GM21447 (cell line): ENCODE results near the gene TMEM42.

Experiments
- ATAC-seq: cut with Tn5 transposase; IDR thresholded peaks from one replicate; pipeline ENCODE4 v1.9.1; 2021; ENCODE audit not compliant: unreplicated experiment

Gene TMEM42

GRCh38 chr3:44870375-44871061 is 8.8 kb downstream of the TMEM42 start:
- ATAC-seq: no peak

DNA sequence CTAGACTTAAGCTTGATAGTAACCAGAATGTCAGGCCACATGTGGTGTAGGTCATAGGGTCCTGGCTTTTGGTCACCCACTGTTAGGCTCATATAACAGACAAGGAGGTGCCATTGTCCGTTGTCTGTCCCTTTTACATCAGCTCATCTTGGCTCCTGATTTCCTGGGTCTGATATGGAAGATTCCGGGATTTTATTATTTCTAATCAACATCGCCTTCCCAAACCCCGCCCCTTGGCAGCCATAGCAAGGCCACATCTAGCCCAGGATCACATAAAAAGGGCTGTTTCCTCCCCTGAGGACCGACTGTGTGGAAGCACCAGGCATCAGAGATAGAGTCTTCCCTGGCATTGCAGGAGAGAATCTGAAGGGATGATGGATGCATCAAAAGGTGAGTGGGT is 12.6 kb downstream of the TMEM42 start, which contains the start of gene TGM4:
Gene TGM4 (plus strand): TSS at position 301 of the 400 bp plus-strand sequence. CDS start 71 bp downstream, at position 372.
- no peak for ATAC-seq

DNA sequence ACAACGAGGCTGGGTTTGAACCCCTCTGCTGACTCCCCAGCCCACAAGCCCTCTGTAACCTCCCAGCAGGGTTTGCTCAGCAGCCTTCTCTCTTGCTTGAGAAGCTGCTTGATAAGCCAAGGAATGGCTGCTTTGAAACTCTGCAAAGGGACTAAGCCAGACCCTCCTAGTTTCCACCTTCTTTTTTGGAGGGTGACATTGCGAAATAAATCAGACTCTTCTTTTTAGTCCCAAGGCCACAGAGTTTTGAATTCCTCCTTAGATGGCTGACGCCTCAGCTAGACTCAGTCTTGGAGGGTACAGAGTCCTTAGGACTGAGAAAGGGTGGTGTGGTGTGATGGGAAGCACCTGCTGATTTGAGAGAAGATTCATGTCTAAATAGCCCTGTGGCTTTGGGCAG is 13.9 kb downstream of the TMEM42 start:
- ATAC-seq: no peak

DNA sequence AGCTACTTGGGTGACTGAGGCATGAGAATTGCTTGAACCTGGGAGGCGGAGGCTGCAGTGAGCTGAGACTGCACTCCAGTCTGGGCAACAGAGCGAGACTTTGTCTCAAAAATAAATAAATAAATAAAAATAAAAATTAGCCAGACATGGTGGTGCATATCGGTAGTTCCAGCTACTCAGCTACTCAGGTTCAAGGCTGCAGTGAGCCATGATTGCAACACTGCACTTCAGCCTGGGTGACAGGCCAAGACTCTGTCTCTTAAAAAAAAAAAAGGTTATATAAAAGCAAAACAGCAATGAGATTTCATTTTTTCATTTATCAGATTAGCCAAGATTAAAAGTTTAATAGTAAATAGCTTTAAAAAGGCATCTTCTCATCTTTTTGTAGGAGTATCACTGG is 15.6 kb downstream of the TMEM42 start:
- ATAC-seq: no peak

GRCh38 chr3:44880284-44880683 is 18.6 kb downstream of the TMEM42 start:
- no peak for ATAC-seq

- no peak for ATAC-seq
Measured at GRCh38 chr3:44883213-44883955, 21.7 kb downstream of the TMEM42 start.

DNA sequence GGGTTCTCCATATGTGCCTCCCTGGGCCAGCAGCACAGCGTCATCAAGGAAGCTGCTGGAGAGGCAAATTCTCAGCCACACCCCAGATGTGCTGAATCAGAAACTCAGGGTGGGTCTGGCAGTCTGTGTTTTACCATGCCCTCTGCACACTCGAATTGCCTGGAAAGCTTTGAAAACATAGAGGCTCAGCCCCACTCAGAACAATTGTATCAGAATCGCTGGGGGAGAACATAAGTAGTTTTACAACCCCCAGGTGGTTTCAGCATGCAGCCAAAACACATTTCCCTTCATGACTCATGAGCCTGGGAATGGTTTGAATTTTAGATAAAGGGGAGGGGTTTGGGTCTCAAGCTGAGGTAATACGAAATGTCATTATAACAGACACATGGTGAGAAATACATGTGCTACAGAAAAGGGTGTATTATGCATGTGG is 22.3 kb downstream of the TMEM42 start:
- no peak for ATAC-seq

GRCh38 chr3:44885618-44886017 is 23.9 kb downstream of the TMEM42 start:
- no peak for ATAC-seq

DNA sequence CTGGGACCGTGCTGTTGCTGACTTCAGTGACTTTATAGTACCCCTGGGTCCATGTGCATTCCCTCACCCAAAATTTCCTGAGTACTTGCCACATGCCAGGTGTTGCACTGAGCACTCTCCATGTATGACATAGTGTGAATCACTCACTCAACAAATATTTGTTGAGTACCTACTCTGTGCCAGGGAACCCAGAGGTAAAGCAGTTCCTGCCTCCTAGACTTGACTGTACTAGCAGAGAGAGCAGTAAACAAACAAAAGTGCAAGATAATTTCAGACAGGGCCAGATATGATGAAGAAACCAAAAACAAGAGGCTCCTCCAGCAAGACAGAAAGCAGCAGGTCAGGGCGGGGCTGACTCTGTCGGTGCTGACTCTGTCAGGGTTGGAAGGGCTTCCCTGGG is 24.8 kb downstream of the TMEM42 start:
- no peak for ATAC-seq

- no peak for ATAC-seq
Measured at GRCh38 chr3:44887101-44887500, 25.4 kb downstream of the TMEM42 start.

DNA sequence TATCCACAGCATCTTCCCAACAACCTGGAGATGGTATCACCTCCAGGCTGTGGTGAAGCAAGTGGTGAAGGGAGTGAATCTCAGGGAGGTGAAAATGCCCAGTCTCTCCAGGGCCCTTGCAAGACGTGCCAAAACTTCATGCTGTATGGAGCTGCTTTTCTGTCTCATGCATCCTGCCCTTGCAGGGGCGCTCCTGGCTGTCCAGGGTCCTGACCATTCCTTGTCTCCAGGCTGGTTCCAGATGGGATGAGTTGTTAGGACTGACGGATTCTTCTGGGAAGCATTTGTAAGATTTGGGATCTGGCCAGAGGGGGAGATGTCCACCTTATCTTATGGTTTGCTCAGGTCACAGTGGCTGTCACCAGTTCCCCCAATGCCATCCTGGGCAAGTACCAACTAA is 28.5 kb downstream of the TMEM42 start:
- no peak for ATAC-seq

DNA sequence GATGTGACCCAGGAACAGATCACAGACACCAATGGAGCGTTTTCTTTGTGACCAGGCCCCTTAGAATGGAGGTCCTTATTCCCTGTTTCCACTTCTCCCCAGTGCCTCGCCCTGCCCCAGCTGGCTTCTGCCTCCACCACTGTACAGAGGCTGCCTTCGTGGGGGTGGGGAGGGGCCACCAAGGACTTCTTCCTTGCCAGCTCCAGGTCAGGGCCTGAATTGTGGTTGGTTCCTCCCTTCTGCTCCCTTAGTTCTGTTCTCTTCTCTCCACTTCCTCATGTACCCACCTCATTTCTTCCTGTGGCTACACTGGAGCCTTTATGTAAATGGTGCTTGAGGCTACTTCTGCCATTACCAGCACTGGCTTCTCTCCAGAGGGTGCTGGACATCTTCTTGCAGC is 29.1 kb downstream of the TMEM42 start:
- ATAC-seq: no peak

- no peak for ATAC-seq
Measured at GRCh38 chr3:44892689-44893088, 31.0 kb downstream of the TMEM42 start.

- ATAC-seq: no peak
Measured at GRCh38 chr3:44893097-44893496, 31.4 kb downstream of the TMEM42 start.

GRCh38 chr3:44894485-44894884 is 32.8 kb downstream of the TMEM42 start:
- no peak for ATAC-seq

DNA sequence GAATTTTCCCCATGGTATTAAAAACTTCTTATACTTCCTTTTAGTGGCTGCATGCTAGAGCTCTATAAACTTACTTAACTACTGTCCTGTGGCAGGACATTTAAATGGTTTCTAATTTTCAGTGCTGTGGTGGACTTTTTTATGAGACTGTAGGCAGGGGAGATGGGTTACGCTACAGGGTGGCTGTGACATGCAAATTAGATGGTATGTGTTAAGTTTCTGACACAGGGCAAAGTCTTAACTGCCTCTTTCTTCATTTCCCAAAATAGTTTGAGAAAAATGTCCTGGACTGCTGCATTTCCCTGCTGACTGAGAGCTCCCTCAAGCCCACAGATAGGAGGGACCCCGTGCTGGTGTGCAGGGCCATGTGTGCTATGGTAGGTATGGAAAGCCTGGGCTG is 34.7 kb downstream of the TMEM42 start:
- ATAC-seq: no peak

DNA sequence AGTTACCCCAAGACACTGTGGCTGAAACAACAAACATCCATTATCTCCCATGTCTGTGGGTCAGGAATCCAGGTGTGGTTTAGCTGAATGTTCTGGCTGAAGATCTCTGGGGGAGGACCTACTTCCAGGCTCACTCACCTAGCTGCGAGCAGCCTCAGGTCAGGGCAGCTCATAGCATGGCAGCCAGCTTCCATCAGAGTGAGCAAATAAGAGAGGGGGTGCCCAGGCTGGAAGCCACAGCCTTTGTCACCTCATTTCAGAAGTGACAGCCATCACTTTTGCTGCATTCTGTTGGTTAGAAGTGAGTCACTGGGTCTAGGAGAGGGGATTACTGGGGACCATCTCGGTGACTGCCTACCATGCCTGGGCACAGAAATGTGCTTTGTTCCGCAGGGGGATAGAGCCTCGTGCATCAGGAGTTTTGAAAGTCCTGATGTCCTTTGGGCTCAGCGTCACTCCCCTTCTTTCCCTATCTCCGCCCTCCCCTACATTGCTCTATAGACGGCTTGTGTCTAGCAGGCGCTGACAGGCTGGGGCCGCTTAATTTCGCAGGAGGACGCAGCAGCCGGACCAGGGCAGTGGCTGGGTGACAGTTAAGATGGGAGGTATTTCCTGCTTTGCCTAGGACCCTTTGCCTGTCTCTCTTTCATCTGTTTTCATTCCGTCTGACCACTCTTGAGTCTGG is 38.1 kb downstream of the TMEM42 start:
- ATAC-seq: no peak

GRCh38 chr3:44902628-44903027 is 40.9 kb downstream of the TMEM42 start:
- ATAC-seq: no peak

DNA sequence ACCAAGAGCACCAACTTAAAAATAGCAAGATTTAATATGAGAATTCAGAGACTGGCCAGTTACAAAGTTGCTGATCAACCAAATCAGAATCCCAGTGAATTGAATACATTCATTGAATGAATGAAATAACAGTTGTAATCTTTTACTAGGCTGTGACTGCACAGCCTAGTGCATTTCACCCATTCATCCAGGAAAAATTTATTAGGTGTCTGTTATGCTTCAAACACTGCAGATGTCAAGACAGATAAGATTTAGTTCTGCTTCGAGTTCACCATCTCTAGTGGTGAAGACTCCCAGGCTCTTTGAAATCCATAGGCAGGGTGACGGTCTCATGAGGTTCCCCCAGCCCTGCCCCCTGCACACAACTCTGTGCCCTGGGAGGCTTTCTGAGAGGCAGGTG is 41.6 kb downstream of the TMEM42 start:
- ATAC-seq: no peak

DNA sequence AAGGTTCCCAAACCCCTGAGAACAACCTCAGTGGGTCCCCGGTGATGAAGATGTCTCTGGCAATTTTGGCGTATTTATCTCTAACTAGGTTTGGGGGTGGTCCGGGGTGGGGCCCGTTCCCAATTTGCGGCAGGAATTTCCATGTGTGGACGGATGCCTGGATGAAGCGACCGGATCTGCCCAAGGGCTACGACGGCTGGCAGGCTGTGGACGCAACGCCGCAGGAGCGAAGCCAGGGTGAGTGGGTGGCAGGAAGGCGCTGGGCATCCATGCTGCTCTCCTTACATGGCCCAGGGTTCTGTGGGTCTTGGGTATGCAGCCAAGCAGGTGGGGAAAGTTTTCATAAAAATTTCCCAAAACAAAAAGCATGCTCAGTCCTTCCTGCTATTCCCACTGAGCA is 42.0 kb downstream of the TMEM42 start:
- ATAC-seq: no peak

DNA sequence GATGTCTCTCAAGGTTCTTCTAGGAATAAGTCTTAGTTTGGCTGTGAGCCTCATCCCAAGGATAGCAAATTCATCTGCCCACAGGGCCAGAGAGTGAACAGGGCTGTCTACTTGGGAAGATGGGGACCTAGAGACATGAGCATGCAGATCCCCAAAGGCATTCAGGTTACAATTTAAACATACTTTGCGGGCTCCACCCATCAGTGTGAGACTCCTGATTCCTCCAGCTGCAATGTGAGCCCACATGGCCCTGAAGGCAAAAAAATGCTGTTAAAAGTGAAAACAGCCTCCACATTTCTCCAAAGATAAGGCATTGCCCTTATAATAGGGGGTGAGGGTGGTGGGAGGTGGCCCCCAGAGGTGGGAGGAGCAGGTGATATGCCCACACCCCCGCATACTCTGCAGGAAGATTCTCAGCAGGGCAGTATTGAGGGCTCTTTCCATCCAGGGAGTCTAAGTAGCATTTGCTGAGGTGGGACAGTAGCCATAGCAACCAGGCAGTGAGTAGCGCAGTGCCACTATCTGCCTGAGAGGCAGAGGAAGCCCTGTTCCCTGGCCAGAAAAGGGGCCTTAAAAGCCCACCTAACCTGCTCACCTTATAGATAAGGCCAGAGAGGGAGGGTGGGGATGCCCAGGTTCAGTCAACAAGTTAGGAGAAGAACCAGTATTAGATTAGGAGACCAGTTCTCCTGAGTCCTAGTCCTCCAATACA is 43.9 kb downstream of the TMEM42 start:
- no peak for ATAC-seq
